GM23338 (cell line): ENCODE measurements around the gene KCNH4. TPM values are rescaled to one million over a fixed set of nuclear protein-coding genes. Genes with fewer than 3 reads are reported as not detected.

Experiments used
- ATAC-seq: fragments of 200-7000 bp; cut with Tn5 transposase; 3 replicates; pipeline ENCODE4 v1.9.1; 2020
- DNase-seq: peaks from one replicate; pipeline ENCODE4 v3.0.0-alpha.2; 2015; ENCODE audit warnings: low spot score
- H2AFZ ChIP-seq: fragments of 200-600 bp; sonication (generic); 2 replicates; pipeline ENCODE4 v1.8.0; 2016; ENCODE audit warnings: antibody characterized with exemption, mild to moderate bottlenecking, moderate library complexity
- H3F3A ChIP-seq: fragments of 200-600 bp; sonication (generic); replicated peaks from 2 replicates; pipeline ENCODE4 v1.8.0; 2017; ENCODE audit warnings: antibody characterized with exemption, mixed run types, low read depth
- H3K27ac ChIP-seq: fragments of 200-600 bp; sonication (generic); 2 replicates; pipeline ENCODE4 v1.6.1; 2016; ENCODE audit warnings: low read depth
- H3K27me3 ChIP-seq: fragments of 200-600 bp; sonication (generic); 2 replicates; pipeline ENCODE4 v1.8.0; 2016; ENCODE audit warnings: mild to moderate bottlenecking, mixed run types, moderate library complexity; ENCODE audit not compliant: insufficient read depth
- H3K36me3 ChIP-seq: fragments of 200-600 bp; sonication (generic); 2 replicates; pipeline ENCODE4 v1.8.0; 2016; ENCODE audit warnings: mild to moderate bottlenecking; ENCODE audit not compliant: insufficient read depth
- H3K4me1 ChIP-seq: fragments of 200-600 bp; sonication (generic); 2 replicates; pipeline ENCODE4 v1.8.0; 2016; ENCODE audit warnings: mild to moderate bottlenecking, moderate library complexity; ENCODE audit not compliant: insufficient read depth
- H3K4me2 ChIP-seq: fragments of 200-600 bp; sonication (generic); 2 replicates; pipeline ENCODE4 v1.7.1; 2017; ENCODE audit warnings: mixed run types
- H3K4me3 ChIP-seq: fragments of 200-600 bp; sonication (generic); 2 replicates; pipeline ENCODE4 v1.6.1; 2016; ENCODE audit warnings: mixed run types
- H3K79me2 ChIP-seq: fragments of 200-600 bp; sonication (generic); replicated peaks from 2 replicates; pipeline ENCODE4 v1.8.0; 2017; ENCODE audit warnings: mild to moderate bottlenecking; ENCODE audit not compliant: insufficient read depth
- H3K9me2 ChIP-seq: fragments of 200-600 bp; sonication (generic); 2 replicates; pipeline ENCODE4 v1.8.0; 2017; ENCODE audit not compliant: insufficient read depth
- H4K20me1 ChIP-seq: fragments of 200-600 bp; sonication (generic); replicated peaks from 2 replicates; pipeline ENCODE4 v1.8.0; 2017; ENCODE audit warnings: mild to moderate bottlenecking; ENCODE audit not compliant: insufficient read depth
- H3K27ac Mint-ChIP-seq: 2 replicates; pipeline ENCODE4 v1.8.0; 2020; ENCODE audit warnings: inconsistent platforms, mild to moderate bottlenecking, moderate library complexity, mixed read lengths
- H3K27me3 Mint-ChIP-seq: 3 replicates; pipeline ENCODE4 v1.8.0; 2022; ENCODE audit warnings: low read depth, mild to moderate bottlenecking, moderate library complexity, mixed read lengths, inconsistent platforms; ENCODE audit not compliant: insufficient read depth, poor library complexity
- H3K36me3 Mint-ChIP-seq: 3 replicates; pipeline ENCODE4 v1.8.0; 2021; ENCODE audit warnings: low read depth, mild to moderate bottlenecking, inconsistent platforms, moderate library complexity, mixed read lengths
- H3K4me1 Mint-ChIP-seq: 3 replicates; pipeline ENCODE4 v1.8.0; 2020; ENCODE audit warnings: mild to moderate bottlenecking, inconsistent platforms, mixed read lengths
- H3K4me3 Mint-ChIP-seq: 3 replicates; pipeline ENCODE4 v1.8.0; 2021; ENCODE audit warnings: moderate library complexity, mild to moderate bottlenecking, inconsistent platforms, mixed read lengths
- H3K9me3 Mint-ChIP-seq: 3 replicates; pipeline ENCODE4 v1.8.0; 2020; ENCODE audit warnings: moderate library complexity, mild to moderate bottlenecking, inconsistent platforms, mixed read lengths
- EZH2 ChIP-seq: fragments of 200-600 bp; sonication (generic); IDR thresholded peaks from one replicate; pipeline ENCODE4 v1.8.0; 2017; ENCODE audit warnings: antibody characterized with exemption, mild to moderate bottlenecking, low read depth; ENCODE audit not compliant: unreplicated experiment
- JUNB ChIP-seq: IDR thresholded peaks from one replicate; pipeline ENCODE4 v1.6.1; 2016; ENCODE audit warnings: antibody characterized with exemption; ENCODE audit not compliant: unreplicated experiment
- REST ChIP-seq: IDR thresholded peaks from one replicate; pipeline ENCODE4 v1.6.1; 2018; ENCODE audit warnings: antibody characterized with exemption; ENCODE audit not compliant: unreplicated experiment
- STAT1 ChIP-seq: IDR thresholded peaks from one replicate; pipeline ENCODE4 v1.6.1; 2016; ENCODE audit warnings: antibody characterized with exemption; ENCODE audit not compliant: unreplicated experiment
- ZNF114 ChIP-seq: fragments of 250-450 bp; sonication (Bioruptor Pico); IDR thresholded peaks from 2 replicates; pipeline ENCODE4 v1.5.0; 2020; ENCODE audit warnings: mild to moderate bottlenecking, moderate library complexity
- ZNF331 ChIP-seq: fragments of 250-450 bp; sonication (Bioruptor Pico); IDR thresholded peaks from 2 replicates; pipeline ENCODE4 v1.5.0; 2020; ENCODE audit warnings: low read depth, mild to moderate bottlenecking, moderate library complexity
- polyA plus RNA-seq: library from polyadenylated mRNA; unstranded; fragments of >200 nt; fragmentation: Nextera tagmentation; extraction: Ambion mirVana; gene quantifications from 2 replicates; pipeline ENCODE4 v1.2.1, GENCODE V29; 2016
- total RNA-seq: library from RNA; depleted of rRNA; stranded (reverse); fragments of >200 nt; shearing (Covaris generic); gene quantifications from 2 replicates; pipeline ENCODE4 v1.2.3, GENCODE V29; 2014
- TF ChIP-seq, protein P1 (sequence below), 2 experiments: fragments of 200-600 bp in 1 of 2; sonication (generic) in 1 of 2; conservative IDR thresholded peaks; 2 replicates each; pipeline versions ENCODE4 v1.5.1 to v1.6.1; 2016 to 2017; ENCODE audit warnings: antibody characterized with exemption in 2 of 2, low read depth in 2 of 2, mild to moderate bottlenecking in 2 of 2, moderate library complexity in 1 of 2

The KCNH4 gene
- total and polyA plus RNA-seq, 2 experiments from 2014 or later, result 0.08 to 0.49 TPM

DNA sequence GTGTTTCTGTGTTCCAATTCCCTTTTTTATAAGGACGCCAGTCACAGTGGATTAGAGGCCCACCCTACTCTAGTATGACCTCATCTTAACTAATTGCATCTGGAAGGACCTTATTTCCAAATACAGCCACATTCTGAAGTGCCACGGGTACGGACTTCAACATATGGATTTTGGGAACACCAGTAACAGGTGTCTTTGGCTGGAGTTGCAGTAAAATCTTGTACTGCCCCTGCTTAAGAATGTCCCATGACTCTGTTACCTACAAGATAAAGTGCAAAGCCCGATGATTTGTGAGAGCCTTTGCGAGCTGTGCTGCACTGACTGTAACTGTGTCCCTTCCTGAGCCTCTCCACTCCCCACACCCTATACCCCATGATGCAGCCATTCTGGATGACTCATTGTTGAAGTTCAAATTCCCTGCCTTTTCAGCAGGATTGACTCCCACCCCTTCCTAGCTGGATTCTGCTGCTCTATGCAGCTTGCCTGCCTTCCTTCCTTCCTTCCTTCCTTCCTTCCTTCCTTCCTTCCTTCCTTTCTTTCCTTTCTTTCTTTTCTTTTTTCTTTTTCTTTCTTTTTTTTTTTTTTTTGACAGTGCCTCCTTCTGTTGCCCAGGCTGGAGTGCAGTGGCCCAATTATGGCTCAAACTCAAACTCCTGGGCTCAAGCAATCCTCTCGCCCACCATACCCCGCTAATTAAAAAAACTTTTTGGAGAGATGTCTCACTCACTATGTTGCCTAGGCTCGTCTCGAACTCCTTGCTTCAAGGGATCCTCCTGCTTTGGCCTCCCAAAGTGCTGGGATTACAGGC lies 2.2 kb upstream of the KCNH4 start:
- Histone ChIP-seq H3F3A (peaks cover 14% of the 10 kb centered on the region), H3K27ac (no peak overlapping the region), H3K4me1 (peaks cover 13% of the 10 kb centered on the region; the same call in 1 of the 2 replicates), H3K79me2 (no peaks in the 10 kb centered on the region), H3K27me3 (peaks cover 52% of the 10 kb centered on the region), H2AFZ (peak overlapping the region; percentile 100), H4K20me1 (peaks cover 4% of the 10 kb centered on the region; the same call in 1 of the 2 replicates), H3K9me2 (no peaks in the 10 kb centered on the region), H3K36me3 (no peaks in the 10 kb centered on the region), H3K4me2 (peak overlapping the region; percentile 98), H3K4me3 (peak overlapping the region; percentile 84)
- Mint-ChIP-seq H3K27ac (no peak overlapping the region), H3K9me3 (no peaks in the 10 kb centered on the region), H3K4me1 (peaks cover 35% of the 10 kb centered on the region), H3K36me3 (no peaks in the 10 kb centered on the region), H3K27me3 (peaks cover 58% of the 10 kb centered on the region), H3K4me3 (peak overlapping the region; percentile 76)
- no peak for TF ChIP-seq ZNF331 (CRISPR knock-in tag)
- TF ChIP-seq EZH2, result no peak
- no peak for TF ChIP-seq JUNB
- no peak for TF ChIP-seq STAT1
- no peak for TF ChIP-seq ZNF114 (CRISPR knock-in tag)
- ATAC-seq (no peak), DNase-seq (no peak)

DNA sequence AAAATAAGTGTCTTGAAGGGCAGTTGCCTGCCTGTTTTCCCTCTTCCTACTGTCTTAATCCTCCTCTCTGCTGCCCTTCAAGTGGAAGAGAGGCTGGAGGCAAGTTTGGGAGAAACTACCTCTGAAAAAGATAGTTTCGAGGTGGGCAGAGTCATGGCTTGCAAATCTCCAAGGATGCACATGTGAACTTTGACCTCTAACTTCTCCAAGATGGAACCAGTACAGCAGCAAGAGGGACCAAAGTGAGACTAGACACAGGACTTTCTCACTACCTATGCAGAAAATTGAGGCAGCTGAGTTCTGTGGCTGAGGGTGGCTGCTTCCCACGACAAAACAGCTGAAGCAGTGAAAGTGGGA lies 887 bp upstream of the KCNH4 start:
- no peaks in the 10 kb centered on the region for H3K9me3 Mint-ChIP-seq
- no peaks in the 10 kb centered on the region for H3K36me3 Mint-ChIP-seq
- TF ChIP-seq STAT1 (no peak), REST (no peak)
- TF ChIP-seq, protein P1, sequence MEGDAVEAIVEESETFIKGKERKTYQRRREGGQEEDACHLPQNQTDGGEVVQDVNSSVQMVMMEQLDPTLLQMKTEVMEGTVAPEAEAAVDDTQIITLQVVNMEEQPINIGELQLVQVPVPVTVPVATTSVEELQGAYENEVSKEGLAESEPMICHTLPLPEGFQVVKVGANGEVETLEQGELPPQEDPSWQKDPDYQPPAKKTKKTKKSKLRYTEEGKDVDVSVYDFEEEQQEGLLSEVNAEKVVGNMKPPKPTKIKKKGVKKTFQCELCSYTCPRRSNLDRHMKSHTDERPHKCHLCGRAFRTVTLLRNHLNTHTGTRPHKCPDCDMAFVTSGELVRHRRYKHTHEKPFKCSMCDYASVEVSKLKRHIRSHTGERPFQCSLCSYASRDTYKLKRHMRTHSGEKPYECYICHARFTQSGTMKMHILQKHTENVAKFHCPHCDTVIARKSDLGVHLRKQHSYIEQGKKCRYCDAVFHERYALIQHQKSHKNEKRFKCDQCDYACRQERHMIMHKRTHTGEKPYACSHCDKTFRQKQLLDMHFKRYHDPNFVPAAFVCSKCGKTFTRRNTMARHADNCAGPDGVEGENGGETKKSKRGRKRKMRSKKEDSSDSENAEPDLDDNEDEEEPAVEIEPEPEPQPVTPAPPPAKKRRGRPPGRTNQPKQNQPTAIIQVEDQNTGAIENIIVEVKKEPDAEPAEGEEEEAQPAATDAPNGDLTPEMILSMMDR (conservative IDR thresholded peaks at IDR 0.05; ENCODE audit: low read depth in 2 of 2), result no peak
- Histone ChIP-seq H3K79me2 (no peaks in the 10 kb centered on the region), H3F3A (peaks cover 14% of the 10 kb centered on the region), H2AFZ (peak overlapping the region; percentile 91; the same call in 1 of the 2 replicates), H3K36me3 (no peaks in the 10 kb centered on the region), H3K4me3 (peak overlapping the region; percentile 84; the same call in 1 of the 2 replicates), H3K4me1 (peaks cover 13% of the 10 kb centered on the region; the same call in 1 of the 2 replicates), H3K27me3 (peaks cover 52% of the 10 kb centered on the region), H3K27ac (no peak overlapping the region), H3K4me2 (peak overlapping the region; percentile 96; the same call in 1 of the 2 replicates), H3K9me2 (no peaks in the 10 kb centered on the region), H4K20me1 (peaks cover 4% of the 10 kb centered on the region; the same call in 1 of the 2 replicates)
- peak overlapping the region; percentile 65 for H3K4me3 Mint-ChIP-seq
- peaks cover 54% of the 10 kb centered on the region for H3K27me3 Mint-ChIP-seq
- peaks cover 35% of the 10 kb centered on the region for H3K4me1 Mint-ChIP-seq
- no peak for ATAC-seq
- no peak for DNase-seq
- no peak overlapping the region for H3K27ac Mint-ChIP-seq
